ENCODE measurements around the gene DTL.

The DTL gene

DNA sequence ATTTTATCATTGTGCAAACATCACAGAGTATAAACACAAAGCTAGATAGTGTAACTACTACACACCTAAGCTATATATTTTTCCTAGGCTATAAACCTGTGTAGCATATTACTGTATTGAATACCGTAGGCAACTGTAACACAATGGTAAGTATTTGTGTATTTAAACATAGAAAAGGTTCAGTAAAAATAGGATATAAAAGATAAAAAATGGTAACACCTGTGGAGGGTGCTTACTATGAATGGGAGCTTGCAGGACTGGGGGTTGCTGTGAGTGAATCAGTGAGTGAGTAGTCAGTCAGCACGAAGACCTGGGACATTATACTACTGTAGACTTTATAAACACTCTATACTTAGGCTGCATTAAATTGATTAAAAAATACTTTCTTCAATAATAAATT, 4.1 kb downstream of the DTL start:
- DNase-seq: no peak

- DNase-seq: no peak
These were observed 5.3 kb downstream of the DTL start for GRCh38 chr1:212040629-212041412.

DNA sequence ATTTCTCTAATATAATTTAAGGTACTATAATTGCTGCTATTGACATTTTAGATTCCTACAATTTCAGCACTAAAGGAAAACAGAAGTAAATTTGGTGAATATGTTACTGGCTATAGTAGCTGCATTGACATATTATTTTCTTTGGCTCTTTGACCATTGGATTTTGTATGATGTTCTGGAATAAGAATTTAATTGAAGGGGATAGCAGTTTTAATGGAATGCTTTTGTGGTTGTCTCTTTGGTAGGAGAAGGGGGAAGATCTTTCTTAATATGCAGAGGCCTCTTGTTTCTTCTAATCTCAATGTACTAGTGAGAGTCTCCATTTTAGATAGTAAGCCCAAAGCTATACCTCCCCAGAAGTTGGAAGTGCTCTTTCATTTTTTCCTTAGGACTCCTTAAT, 6.9 kb downstream of the DTL start:
- no peak for DNase-seq

GRCh38 chr1:212044851-212045250, 9.3 kb downstream of the DTL start:
- no peak for DNase-seq

- DNase-seq: no peak
These were observed 10.4 kb downstream of the DTL start for GRCh38 chr1:212045981-212046380.

DNA sequence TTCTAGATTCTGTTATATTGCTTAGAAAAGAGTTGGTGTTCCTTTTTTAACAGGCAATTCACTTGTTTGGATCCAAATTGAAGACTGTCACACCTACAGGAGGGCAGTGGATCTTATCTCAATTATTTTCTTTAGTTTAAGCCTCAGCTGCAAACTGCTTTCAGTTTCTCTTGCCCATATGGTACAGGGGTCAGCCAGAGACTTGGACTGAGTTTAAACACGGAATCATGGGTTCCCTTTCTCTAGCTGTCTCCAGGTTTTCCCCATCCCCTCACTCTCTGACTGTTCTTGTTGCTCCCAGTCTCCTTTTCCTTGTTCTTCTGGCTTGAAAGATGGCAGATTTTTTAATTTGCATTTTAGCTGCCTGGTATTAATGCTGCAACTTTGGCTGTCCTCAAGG, 18.4 kb downstream of the DTL start:
- DNase-seq: no peak

- no peak for DNase-seq
These were observed 19.8 kb downstream of the DTL start for GRCh38 chr1:212055333-212055732.

DNA sequence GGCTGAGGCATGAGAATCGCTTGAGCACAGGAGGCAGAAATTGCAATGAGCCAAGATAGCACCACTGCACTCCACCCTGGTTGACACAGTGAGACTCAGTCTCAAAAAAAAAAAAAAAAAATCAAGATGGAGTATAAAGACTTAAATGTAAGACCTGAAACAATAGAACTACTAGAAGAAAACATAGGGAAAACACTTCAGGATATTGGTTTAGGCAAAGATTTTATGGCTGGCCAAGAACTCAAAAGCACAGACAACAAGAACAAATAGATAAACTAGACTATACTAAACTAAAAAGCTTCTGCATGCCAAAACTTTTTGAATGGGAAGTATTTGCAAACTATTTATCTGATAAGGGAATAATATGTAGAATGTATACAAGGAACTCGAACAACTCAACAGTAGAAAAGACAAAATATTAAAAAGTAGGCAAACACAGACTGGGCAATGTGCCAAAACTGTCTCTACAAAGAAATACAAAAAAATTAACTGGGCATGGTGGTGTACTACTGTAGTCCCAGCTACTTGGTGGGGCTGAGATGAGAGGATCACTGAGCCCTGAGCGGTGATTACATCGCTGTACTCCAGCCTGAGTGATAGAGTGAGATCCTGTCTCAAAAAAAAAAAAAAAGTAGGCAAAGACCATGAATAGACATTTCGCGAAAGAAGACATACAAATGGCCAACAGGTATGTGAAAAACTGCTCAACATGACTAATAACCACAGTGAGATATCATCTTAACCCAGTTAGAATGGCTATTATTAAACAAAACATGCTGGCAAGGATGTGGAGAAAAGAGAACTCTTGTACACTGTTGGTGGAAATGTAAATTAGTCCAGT, 25.3 kb downstream of the DTL start:
- DNase-seq: no peak

DNA sequence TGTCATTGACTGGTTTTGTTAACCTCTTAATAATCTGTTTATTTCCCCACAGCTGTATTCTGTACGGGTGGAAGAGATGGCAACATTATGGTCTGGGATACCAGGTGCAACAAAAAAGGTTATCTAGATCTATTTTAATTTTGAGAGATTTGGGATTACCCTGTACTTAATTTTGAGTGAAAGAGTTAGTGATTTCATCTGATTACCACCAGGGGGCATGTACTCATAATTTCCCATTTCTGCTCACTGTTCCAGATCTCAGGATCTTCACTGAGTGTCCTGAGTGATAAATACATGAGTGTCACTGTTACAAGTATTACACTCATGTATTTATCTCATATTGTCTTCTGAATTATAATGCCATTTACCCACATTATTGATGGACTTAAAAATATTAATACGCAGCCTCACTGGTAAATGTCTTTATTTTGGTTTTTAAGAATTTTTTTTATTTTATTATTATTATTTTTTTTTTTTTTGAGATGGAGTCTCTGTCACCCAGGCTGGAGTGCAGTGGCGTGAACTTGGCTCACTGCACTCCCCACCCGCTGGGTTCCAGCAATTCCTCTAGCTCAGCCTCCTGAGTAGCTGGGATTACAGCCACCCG, 27.4 kb downstream of the DTL start:
- DNase-seq: peak; percentile 9

- no peak for DNase-seq
These were observed 32.2 kb downstream of the DTL start for GRCh38 chr1:212067787-212068186.

- no peak for DNase-seq
These were observed 35.3 kb downstream of the DTL start for GRCh38 chr1:212070720-212071302.

GRCh38 chr1:212072047-212072446, 36.5 kb downstream of the DTL start:
- no peak for DNase-seq

GRCh38 chr1:212073490-212073889, 37.9 kb downstream of the DTL start:
- DNase-seq: no peak

DNA sequence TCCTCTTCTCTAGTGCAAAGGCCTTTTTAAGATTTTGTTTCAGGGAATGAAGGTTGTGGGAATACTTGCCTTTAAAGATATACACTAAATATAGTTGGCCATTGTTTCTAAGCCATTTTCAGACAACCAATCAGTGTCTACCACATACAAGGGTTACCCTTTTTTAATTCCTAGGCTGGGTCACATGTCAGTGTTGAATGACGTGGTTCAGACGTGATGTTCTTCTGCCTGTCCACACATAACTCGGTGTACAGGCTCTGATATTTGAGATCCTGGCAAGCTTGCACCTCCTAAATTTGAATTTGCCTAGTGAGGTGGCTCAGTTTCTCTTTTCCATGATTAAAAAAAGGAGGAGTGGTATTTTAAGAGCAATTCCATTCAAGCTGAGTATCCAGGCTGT, 38.8 kb downstream of the DTL start:
- DNase-seq: no peak

DNA sequence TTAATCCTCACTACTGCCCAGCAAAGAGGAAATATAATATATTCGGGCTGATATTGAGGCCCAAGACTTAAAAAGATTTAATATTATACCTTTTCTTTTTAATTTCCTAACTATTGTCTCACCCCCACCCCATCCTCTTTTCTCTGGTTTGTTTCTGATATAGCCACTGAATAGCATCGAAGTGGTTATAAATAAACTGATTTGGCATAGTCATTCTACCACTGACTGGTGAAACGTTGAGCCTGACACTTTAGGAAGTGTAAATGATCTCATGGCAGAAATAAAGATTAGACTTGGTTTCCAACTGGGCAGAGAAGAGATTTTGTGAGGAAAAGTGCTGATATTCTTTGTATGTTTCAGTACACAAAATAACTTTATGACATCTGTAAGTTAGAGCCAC, 39.3 kb downstream of the DTL start:
- DNase-seq: no peak

DNA sequence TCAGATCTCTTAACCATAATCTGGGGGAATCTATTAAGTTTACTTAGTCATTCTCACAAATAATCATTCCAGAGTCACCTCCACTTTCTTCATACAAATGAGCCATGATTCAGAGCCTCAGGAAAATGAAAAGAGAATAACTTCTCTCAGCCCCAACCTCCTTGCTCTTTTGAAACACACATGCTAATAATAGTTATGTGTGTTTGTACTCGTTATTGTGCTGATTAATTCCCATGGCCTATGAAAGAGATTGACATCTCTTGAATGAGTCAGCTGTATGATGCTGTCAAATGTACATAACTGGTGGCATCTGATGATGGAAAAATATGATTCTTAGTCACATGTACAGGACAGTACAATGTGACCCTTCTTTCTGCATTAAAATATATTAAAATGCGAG, 41.5 kb downstream of the DTL start:
- no peak for DNase-seq

DNA sequence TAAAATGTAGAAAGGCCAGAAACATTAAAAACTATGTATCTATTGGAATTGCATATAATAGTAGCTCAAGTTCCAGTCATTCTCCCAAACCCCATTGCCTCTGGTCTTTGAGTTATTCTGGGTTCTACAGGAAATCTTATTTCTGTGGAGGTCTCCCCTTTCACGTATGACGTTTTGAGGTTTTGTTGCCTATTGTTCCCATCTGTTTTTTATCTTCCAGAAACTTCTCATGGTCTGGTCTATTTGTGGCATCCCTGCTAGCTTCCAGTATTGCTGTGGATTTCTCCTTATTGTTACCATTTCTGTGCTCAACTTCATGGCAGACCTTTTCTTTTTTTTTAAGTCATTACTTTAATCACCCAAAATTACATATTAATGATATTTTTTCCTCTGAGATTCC, 43.3 kb downstream of the DTL start:
- DNase-seq: no peak

DNA sequence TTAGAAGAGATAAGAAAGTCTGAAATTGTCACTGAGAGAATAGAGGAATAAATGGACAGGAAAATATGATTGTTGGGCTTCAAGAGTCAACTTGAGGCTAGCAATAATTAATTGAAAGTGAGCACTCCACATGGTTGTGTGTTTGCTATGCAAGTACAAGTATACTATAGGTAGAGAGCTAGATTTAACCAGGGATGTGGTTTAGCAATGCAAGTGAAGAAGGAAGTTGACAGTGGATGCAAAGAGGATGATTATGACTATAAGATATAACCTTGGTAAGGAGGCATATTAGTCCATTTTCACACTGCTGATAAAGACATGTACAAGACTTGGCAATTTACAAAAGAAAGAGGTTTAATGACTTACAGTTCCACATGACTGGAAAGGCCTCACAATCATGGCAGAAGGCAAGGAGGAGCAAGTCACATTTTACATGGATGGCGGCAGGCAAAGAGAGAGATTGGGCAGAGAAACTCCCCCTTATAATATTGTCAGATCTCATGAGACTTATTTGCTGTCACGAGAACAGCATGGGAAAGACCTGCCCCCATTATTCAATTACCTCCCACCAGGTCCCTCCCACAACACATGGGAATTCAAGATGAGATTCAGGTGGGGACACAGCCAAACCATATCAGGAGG, 47.3 kb downstream of the DTL start:
- DNase-seq: no peak

DNA sequence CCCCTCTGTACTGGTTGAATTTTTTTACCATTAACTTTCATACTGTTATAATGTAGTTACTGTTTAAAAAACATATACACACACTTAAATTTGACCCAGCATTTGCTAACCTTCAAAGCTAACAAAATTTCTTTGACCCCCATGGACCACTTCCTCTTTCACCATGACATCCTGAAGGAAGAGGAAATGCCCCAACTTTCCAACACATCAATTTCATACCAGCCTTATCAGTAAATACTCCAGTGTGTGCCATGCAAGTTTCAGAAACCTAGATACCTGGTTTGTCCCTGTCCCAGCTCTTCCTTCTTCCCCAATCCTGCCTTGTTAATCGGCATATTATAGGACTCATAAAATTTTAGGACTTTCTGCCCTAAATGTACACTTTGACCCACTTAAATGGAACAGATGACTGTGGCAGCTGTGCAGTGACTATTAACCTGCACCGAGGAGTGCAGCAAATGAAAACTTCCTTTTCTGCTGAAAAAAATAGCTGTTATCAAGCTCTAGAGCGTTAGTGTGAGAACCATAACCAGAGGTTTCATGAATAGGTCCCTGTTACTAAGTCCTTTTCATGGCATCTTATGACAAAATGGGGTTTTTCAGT, 54.1 kb downstream of the DTL start:
- DNase-seq: no peak

DNA sequence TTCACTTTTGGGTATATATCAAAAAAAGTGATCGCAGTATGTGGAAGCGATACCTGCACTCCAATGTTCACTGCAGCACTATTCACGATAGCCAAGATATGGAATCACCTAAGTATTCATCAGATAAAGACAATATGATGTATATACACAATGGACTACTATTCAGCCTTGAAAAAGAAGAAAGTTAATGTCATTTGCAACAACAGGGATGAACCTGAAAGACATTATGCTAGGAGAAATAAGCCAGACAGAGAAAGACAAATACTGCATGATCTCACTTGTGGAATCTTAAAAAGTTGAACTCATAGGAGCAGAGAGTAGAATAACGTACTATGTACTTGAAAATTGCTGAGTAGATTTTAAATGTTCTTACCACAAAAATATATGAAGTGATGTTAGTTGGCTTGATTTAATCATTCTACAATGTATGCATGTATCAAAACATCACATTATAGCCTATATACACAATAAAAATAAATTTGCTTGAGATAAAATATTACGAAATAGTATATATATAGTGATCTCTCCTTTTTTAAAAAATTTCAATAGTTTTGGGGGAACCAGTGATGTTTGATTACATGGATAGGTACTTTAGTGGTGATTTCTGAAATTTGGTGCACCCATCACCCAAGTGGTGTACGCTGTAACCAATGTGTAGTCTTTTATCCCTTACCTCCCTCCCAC, 56.0 kb downstream of the DTL start:
- DNase-seq: no peak

DNA sequence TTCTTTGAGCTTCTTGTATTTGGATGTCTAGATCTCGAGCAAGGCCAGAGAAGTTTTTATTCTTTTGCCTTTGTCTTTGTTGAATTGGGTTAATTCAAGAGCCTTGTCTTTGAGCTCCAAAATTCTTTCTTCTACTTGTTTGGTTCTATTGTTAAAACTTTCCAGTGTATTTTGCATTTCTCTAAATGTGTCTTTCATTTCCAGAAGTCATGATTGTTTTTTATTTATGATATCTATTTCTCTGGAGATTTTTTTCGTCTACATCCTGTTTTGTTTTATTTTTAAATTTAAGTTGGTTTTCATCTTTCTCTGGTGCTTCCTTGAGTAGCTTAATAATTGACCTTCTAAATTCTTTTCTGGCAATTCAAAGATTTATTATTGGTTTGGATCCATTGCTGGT, 61.8 kb downstream of the DTL start:
- DNase-seq: no peak

DNA sequence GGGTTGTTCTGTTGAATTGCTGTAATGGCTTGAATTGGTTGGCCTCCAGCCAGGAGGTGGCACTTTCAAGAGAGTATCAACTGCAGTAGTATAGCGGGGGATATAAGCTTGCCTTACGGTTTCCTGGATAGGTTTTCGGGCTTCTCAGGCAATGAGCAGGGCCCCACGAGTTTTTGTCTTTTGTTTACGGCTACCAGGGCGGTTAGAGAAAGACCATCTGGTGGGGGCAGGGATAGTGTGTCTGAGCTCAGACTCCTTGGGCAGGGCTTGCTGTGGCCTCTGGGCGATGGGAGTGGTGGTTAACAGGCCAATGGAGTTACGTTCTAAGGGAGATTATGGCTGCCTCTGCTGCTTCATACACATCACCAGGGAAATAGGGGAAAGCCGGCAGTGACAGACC, 62.8 kb downstream of the DTL start:
- no peak for DNase-seq

Data from NCI-H345 (cell line).